ENCODE measurements around the gene GIT2.

DNA sequence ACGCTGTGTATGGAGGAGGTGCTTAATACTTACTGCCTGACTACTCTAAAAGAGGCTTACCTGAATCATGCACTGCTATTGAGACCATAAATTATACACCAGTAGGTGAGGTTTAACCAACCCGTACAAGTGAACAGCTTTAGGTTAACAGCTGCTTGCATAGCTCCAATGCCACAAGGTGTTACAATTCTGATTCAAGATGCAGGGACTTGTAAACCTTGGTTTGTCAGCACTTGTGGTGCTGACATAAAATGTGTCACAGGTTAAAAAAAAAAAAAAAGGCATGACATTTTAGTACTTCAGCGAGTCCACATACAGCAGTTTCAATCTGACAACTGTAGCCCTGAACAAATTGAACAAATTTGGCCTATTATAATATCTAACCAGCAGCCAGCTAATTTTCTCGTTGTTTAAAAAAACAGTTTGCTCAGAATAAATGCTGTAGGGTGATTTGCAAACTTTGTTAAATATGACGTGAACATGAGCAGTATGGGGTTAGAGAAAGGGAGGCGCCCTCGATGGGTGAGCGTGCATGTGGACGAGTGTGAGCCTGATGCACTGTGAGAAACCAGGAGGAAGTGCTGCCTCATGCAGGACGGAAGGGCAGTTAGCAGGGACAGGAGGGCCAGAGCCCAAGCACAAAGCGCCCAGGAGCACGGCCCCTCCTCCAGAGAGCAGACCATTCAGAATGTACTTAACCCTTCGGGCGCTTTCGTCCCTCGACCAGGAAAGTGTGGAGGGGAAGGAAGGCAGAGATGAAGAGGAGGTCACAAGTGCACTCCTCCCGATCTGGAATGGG lies 51.4 kb downstream of the GIT2 start:
- TF ChIP-seq EZH2 (IDR thresholded peaks at IDR 0.05; ENCODE audit: insufficient read depth, poor library complexity, severe bottlenecking) = no peak
- no peak for TF ChIP-seq EZH2phosphoT487 (IDR thresholded peaks at IDR 0.05; ENCODE audit: insufficient read depth, low read depth)
